ENCODE measurements around the gene KHSRP.
"Not testable (repeated sequence)": the region's sequence is repeated elsewhere in the genome, so short reads cannot be mapped to it uniquely, and the experiment has no call there.

Gene KHSRP

GRCh38 chr19:6417713-6418561 is 6.7 kb downstream of the KHSRP start:
- DNase-seq = no peak

DNA sequence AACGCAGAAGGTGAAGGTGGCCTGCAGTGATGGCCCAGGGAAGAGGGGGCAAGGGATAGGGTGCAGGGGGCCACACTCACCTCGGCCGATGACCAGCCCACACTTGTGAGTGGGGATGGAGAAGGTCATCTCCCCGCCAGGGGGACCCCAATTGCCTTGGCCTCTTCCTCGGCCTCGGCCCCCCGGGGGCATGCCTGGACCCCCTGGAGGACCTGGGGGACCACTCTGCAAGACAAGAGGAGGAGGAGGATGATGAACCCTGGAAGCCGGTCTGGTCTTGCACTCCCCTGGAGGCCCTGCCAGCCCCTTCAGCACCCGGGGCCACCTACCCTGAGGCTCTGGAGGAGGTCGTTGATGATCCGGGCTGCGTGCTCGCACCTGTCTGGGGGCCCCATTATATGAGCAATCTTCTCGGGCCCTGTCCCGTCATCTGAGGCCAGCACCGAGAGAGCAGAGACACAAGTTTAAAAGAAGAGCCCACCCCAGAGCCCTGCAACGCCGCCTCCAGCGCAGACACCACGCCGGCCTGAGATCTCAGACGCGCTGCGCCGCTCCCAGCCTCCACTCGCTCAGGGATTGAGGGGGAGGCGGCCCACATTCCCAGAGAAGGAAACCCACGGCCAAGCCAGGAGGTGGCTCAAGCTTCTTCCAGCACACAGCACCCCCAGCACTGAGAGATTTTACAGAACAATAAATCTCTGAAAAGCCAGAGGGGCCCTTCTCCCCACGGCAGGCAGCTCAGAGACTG is 7.8 kb downstream of the KHSRP start:
- DNase-seq = no peak

GRCh38 chr19:6415591-6416190 is 8.9 kb downstream of the KHSRP start:
- DNase-seq = no peak

DNA sequence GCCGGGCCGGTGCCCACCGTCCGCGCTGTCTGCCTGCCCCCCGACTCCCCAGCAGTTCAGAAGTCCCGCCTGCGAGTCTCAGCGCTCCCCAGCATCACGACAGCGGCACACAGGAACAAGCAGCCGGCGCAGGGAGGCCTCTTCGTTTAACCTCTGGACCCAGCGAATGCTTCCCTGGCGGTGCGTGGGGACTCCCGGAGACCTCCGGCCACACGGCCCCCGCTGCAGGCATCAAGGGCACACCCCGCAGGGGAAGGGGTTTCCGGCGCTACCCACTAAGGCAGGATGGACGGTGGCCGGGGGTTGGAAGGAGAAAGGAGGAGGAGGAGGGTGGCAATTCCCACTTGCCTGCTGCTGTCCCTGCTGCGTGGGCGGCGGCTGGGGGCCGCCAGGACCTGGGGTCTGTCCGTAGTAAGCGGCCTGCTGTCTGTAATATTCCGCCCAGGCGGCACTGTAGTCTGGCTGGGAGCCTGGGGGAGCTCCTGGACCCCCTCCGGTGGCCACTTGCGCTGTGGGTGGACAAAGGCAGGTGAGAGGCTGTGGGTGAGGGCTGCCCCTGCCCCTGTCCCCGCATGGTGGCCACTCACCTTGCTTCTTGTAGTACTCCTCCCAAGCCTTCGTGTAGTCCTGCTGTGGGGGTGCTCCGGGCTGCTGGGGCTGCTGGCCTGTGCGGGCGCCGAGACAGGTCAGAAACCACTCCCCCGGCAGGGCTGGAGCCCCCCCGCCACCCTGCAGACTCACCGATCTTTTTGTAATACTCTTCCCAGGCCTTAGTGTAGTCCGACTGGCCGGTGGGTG is 9.6 kb downstream of the KHSRP start:
- no peak for DNase-seq

DNA sequence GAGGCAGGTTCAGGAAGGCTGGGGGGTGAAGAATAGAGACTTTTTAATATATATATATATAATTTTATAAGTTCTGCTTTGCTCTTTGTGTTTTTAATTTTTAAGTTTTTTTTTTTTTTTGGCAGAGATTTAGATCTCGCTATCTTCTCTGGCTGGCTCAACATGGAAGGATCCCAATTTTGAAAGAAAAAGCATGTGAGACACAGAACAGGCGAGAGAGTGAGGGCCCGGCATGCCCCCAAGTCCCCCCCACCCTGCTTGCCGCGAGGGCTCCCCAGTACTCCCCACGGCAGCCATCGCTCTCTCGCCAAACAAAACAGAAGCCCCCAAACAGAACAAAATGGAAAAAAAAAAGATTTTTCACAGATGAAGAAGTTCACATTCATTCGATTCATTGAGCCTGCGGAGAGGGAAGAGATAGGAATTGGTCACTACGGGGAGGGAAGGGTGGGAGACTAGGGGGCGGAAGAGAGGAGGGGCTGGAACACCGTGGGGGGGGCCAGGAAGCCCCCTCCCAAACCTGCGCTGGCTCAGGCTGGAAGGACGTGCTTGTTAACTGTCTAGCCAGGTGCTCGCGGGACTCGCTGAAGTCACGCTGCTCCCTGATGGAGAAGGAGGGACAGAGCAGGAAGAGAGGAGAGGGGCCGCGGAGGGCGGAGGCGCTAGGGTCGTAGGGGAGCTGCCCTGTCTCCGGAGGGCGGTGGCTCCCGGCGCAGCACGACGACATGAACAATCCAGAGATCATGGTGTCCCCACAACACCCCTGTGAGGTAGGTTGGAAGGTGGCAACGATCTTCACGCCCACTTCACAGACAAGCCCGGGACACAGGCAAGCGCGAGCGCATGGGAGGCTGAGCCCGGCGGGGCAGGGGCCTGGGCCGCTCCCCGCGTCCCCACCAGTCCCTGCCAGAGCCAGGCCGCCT is 10.6 kb downstream of the KHSRP start:
- no peak for DNase-seq

GRCh38 chr19:6413291-6413690 is 11.3 kb downstream of the KHSRP start:
- no peak for DNase-seq

DNA sequence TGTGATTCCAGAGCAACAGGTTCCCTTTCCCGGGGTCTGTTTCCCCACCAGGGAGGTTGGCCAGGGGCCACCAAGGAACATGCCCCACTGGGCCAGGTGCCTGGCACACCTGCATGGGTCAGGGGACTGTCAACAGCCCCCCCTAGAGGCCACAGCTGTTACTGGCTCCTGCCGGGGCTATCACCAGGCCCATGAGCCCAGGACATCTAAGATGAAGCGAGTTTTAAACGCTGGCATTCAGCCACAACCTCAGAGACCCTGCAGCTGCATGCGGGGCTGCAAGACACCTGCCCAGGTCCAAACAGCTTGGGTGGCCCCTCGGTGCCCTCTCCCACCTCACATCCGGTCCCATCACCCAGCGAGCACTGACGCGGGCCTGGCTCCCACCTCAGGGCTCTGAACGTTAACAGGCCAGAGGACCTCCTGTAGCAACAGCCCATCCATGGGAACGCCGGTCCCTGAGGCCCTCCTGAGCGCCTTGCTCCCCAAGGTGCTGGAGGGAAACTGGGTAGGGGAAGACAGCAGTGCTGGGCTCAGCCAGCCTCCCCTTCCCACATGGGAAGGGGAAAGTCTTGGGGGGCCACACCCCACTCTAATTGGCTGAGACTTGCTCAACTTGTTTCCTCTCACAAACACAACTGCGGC is 12.0 kb downstream of the KHSRP start:
- peak; percentile 2 for DNase-seq

GRCh38 chr19:6412061-6412446 is 12.6 kb downstream of the KHSRP start:
- DNase-seq = no peak

DNA sequence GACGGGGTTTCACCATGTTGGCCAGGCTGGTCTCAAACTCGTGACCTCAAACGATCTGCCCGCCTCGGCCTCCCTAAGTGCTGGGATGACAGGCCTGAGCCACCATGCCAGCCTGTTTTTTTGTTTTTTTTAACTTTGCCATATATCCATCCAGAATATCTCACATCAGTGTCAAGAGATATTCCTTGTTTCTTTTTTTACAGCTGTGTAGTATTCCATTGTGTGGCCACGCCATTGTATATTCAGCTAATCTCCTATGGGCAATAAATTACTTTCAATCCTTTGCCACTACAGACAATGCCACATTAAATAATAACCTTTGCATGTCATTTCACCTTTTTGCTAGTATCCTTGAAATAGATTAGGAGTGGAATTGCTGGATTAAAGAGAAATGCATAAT is 15.3 kb downstream of the KHSRP start:
- DNase-seq = no peak

- no peak for DNase-seq
These were observed 18.2 kb downstream of the KHSRP start for GRCh38 chr19:6406401-6406800.

GRCh38 chr19:6402837-6403608 is 21.6 kb downstream of the KHSRP start:
- DNase-seq = no peak

GRCh38 chr19:6402058-6402457 is 22.6 kb downstream of the KHSRP start:
- peak; percentile 9 for DNase-seq

GRCh38 chr19:6400062-6400944 is 24.3 kb downstream of the KHSRP start:
- DNase-seq = not testable (repeated sequence)

GRCh38 chr19:6396305-6396704 is 28.3 kb downstream of the KHSRP start:
- DNase-seq = no peak

GRCh38 chr19:6394831-6395230 is 29.8 kb downstream of the KHSRP start:
- DNase-seq = no peak

DNA sequence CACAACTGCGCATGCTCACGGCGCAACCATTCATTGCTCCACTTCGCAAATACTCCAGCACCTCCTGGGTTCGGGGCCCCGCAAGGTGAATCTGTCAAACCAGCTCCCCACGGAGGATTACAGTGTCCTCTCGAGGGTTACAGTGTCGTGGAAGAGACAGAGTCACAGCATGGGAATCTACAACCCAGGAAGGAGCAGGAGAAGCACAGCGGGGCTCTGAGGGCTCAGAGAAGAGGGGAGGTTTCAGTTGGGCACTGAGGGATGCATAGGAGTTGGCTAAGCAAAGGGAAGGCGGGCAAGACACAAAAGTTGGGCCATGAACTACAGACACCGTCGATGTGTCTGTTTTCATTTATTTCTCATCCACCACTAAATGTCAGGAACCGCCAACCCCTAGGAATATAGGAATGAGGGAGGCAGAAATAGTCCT is 30.6 kb downstream of the KHSRP start:
- DNase-seq = no peak

- DNase-seq = peak; percentile 90
These were observed 31.3 kb downstream of the KHSRP start, which contains the start of gene GTF2F1 for GRCh38 chr19:6393074-6393982. TSS of gene GTF2F1 (minus strand) at chr19:6393164. CDS start at chr19:6392995, 169 bp downstream.
